Gastroesophageal sphincter (tissue), 4 donors: ENCODE data around the gene AHRR. TPM values are rescaled to one million over a fixed set of nuclear protein-coding genes. Genes with fewer than 3 reads are reported as not detected.
A peak's percentile ranks its signal among the peaks of the same experiment; 100 is the strongest.

ENCODE experiments used
- ATAC-seq: fragments of 150-250 bp; one replicate; pipeline ENCODE4 v1.9.1; 2016; ENCODE audit warnings: mild to moderate bottlenecking, moderate library complexity
- H3K27ac ChIP-seq, 4 donors: fragments of 200-600 bp; sonication (generic) in 3 of 4; 1 replicate in 3 of 4; 2 replicates in 1 of 4; pipeline ENCODE4 v1.5.1; 2016 to 2019
- H3K27me3 ChIP-seq: fragments of 200-600 bp; sonication (generic); one replicate; pipeline ENCODE4 v1.5.1; 2019
- H3K36me3 ChIP-seq, 2 donors: fragments of 200-600 bp; sonication (generic); one replicate each; pipeline ENCODE4 v1.5.1; 2019; ENCODE audit warnings: control low read depth in 1 of 2
- H3K4me1 ChIP-seq, 3 donors: fragments of 200-600 bp; sonication (generic); 1 replicate in 2 of 3; 2 replicates in 1 of 3; pipeline ENCODE4 v1.5.1; 2016 to 2019; ENCODE audit warnings: control low read depth in 2 of 3
- H3K4me3 ChIP-seq, 2 donors: fragments of 200-600 bp; sonication (generic); one replicate each; pipeline ENCODE4 v1.5.1; 2019; ENCODE audit warnings: mild to moderate bottlenecking in 1 of 2, moderate library complexity in 1 of 2
- H3K9me3 ChIP-seq, 3 donors: fragments of 200-600 bp; sonication (generic); one replicate each; pipeline ENCODE4 v1.5.1; 2017 to 2019; ENCODE audit warnings: control low read depth in 2 of 3
- EP300 ChIP-seq: sonication (generic); formaldehyde crosslinking; IDR thresholded peaks from one replicate; pipeline ENCODE4 v1.6.1; 2017; ENCODE audit warnings: antibody characterized with exemption, mild to moderate bottlenecking
- POLR2A ChIP-seq, 2 donors: fragments of 450-650 bp; IDR thresholded peaks; one replicate each; pipeline ENCODE4 v1.6.1; 2017; ENCODE audit warnings: antibody characterized with exemption in 2 of 2, mild to moderate bottlenecking in 2 of 2, moderate library complexity in 1 of 2
- POLR2AphosphoS5 ChIP-seq: sonication (generic); formaldehyde crosslinking; IDR thresholded peaks from one replicate; pipeline ENCODE4 v1.6.1; 2017; ENCODE audit warnings: antibody characterized with exemption
- WGBS, 2 donors: methylation state at CpG; one replicate each; pipeline ENCODE4 v1.1.5; 2018; ENCODE audit warnings: low coverage in 1 of 2; 5-methylcytosine and 5-hydroxymethylcytosine counted together
- total RNA-seq, 4 donors: library from RNA; depleted of rRNA; stranded (reverse); fragments of >200 nt; gene quantifications; one replicate each; pipeline ENCODE4 v1.1.0, GENCODE V29; 2016
- TF ChIP-seq, protein P1 (sequence below), 4 experiments: fragments of 200-600 bp in 2 of 4; fragments of 450-650 bp in 2 of 4; sonication (generic) in 1 of 4; IDR thresholded peaks; one replicate each; pipeline ENCODE4 v1.5.1; 2017 to 2019; ENCODE audit warnings: antibody characterized with exemption in 4 of 4, mild to moderate bottlenecking in 2 of 4, moderate library complexity in 2 of 4

Gene AHRR
- total RNA-seq, 4 donors from 2014 or later = 0.15 to 1.7 (median 0.45) TPM

DNA sequence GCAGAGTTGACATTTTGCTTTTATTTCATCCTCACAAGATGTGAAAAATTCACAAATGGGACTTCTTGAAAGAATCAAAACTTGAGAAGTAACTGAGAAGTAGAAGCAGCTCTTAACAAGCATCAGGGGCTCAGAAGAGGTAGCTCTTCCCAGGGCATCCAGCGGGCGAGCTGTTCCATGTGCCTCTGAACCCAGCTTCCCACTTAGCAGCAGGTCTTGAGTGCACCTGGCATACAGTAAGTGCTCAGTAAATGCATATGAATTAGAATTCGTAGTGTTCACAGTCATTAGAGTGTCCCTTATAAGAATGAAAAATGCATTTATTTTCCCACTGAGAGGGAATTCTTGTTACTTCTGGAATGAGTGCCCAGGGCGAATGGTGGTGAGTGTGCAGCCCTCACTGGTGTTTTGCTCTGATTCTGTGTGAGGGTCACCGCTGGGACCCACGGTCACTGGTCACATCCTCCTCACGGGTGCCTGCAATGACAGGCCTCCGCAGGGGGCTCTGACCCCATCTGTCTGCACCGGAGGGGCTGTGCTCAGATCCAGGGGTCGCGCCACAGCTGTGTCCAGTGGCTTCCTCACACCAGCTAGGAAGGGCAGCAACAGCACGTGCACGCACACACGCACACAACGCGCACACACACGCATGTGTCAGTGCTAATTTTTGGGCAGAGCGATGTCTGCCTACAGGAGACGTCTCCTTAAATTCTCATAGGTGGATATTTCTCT lies 148.4 kb downstream of the AHRR start:
- Histone ChIP-seq H3K9me3 (no peaks in the 10 kb centered on the region), H3K4me3 (no peak overlapping the region), H3K27me3 (peaks cover 2% of the 10 kb centered on the region), H3K36me3 (peaks cover 0 to 49% of the 10 kb centered on the region in 2 donors), H3K27ac (no peak overlapping the region), H3K4me1 (peaks cover 0 to 28% (median 15%) of the 10 kb centered on the region in 3 donors)
- no peak for ATAC-seq
- TF ChIP-seq, protein P1, sequence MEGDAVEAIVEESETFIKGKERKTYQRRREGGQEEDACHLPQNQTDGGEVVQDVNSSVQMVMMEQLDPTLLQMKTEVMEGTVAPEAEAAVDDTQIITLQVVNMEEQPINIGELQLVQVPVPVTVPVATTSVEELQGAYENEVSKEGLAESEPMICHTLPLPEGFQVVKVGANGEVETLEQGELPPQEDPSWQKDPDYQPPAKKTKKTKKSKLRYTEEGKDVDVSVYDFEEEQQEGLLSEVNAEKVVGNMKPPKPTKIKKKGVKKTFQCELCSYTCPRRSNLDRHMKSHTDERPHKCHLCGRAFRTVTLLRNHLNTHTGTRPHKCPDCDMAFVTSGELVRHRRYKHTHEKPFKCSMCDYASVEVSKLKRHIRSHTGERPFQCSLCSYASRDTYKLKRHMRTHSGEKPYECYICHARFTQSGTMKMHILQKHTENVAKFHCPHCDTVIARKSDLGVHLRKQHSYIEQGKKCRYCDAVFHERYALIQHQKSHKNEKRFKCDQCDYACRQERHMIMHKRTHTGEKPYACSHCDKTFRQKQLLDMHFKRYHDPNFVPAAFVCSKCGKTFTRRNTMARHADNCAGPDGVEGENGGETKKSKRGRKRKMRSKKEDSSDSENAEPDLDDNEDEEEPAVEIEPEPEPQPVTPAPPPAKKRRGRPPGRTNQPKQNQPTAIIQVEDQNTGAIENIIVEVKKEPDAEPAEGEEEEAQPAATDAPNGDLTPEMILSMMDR (IDR thresholded peaks at IDR 0.05) = no peak
- no peak for TF ChIP-seq POLR2AphosphoS5
- TF ChIP-seq EP300 = no peak
- TF ChIP-seq POLR2A (IDR thresholded peaks at IDR 0.05) = no peak
- 86 to 96% methylated on average over 7 to 12 of the region's 19 CpGs for WGBS, 2 donors

GRCh38 chr5:470961-471749 lies 149.6 kb downstream of the AHRR start:
- no peak for ATAC-seq
- 77 to 100% methylated on average over 6 to 8 of the region's 31 CpGs for WGBS, 2 donors
- Histone ChIP-seq H3K36me3 (peaks cover 0 to 36% of the 10 kb centered on the region in 2 donors), H3K27me3 (peaks cover 15% of the 10 kb centered on the region), H3K4me3 (peak overlapping the region in 1 of 2 donors; percentile 97), H3K9me3 (no peaks in the 10 kb centered on the region), H3K4me1 (peaks cover 0 to 36% (median 18%) of the 10 kb centered on the region in 3 donors), H3K27ac (no peak overlapping the region)
- TF ChIP-seq, protein P1 (IDR thresholded peaks at IDR 0.05) = no peak
- TF ChIP-seq EP300 (no peak), POLR2AphosphoS5 (no peak), POLR2A (IDR thresholded peaks at IDR 0.05) (no peak)

- H3K4me3 ChIP-seq = peak overlapping the region in 1 of 2 donors; percentile 97
- no peaks in the 10 kb centered on the region for H3K9me3 ChIP-seq
- no peak for ATAC-seq
- TF ChIP-seq POLR2AphosphoS5 (no peak), EP300 (no peak), POLR2A (IDR thresholded peaks at IDR 0.05) (no peak)
- TF ChIP-seq, protein P1 (IDR thresholded peaks at IDR 0.05) = no peak
- H3K4me1 ChIP-seq = peaks cover 0 to 36% (median 18%) of the 10 kb centered on the region in 3 donors
- peak overlapping the region in 2 of 4 donors; percentile 80 for H3K27ac ChIP-seq
- H3K27me3 ChIP-seq = peaks cover 20% of the 10 kb centered on the region
- 65 to 75% methylated on average over 2 to 4 of the region's 6 CpGs for WGBS, 2 donors
- H3K36me3 ChIP-seq = peaks cover 0 to 31% of the 10 kb centered on the region in 2 donors
Measured at GRCh38 chr5:471750-472058, 150.2 kb downstream of the AHRR start.

DNA sequence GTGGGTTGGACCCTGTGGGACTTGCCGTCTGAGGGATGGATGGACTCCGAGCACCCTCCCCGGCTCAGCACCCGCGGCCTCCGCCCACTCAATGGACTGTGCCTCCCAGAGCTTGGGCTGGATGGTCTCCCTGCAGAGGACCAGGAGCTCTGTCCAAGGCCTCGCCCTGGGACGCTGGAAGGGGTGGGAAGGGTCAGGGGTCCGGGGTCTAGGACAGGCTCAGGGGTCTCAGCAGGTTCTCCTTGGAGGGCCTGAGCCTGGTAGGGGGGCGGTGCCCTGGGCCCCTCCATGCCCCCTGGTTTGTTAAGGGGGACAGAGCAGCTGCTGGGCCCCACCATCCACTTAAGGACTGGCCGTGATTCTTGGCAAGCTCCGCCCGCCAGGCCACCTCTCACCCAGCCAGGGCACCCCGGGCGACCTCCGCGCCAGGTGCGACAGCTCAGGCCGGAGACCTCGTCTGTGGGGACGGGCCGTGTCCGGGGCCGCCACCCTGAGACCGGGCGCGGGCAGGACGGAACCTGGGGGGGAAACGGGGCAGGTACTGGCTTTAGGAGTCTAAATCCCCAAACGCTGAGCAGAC lies 150.7 kb downstream of the AHRR start:
- WGBS, 2 donors = 60% methylated on average over 2 of the region's 30 CpGs; no CpG with 5 or more reads in 1 of the 2 donors
- Histone ChIP-seq H3K4me1 (peaks cover 0 to 36% (median 18%) of the 10 kb centered on the region in 3 donors), H3K27ac (peak overlapping the region; percentile 2 to 80 (median 78)), H3K36me3 (peaks cover 0 to 26% of the 10 kb centered on the region in 2 donors), H3K9me3 (no peaks in the 10 kb centered on the region), H3K27me3 (peaks cover 25% of the 10 kb centered on the region), H3K4me3 (peak overlapping the region; percentile 58 to 97)
- TF ChIP-seq, protein P1 (IDR thresholded peaks at IDR 0.05) = no peak
- TF ChIP-seq POLR2A (IDR thresholded peaks at IDR 0.05) = no peak
- no peak for TF ChIP-seq EP300
- TF ChIP-seq POLR2AphosphoS5 = no peak
- peak; percentile 1 for ATAC-seq
